Activated naive CD4-positive, alpha-beta T cell treated with anti-CD3 and anti-CD28 coated beads for 36 hours (primary cell): Measurements from ENCODE around the gene AP2A1. TPM values are rescaled to one million over a fixed set of nuclear protein-coding genes. Genes with fewer than 3 reads are reported as not detected.
A peak's percentile ranks its signal among the peaks of the same experiment; 100 is the strongest.

ENCODE experiments used
- CTCF ChIA-PET: fragments of 350-600 bp; sonication (Branson Sonifier 250); formaldehyde crosslinking; loops from one replicate; lab custom pipeline; 2021; ENCODE audit warnings: antibody characterized with exemption; lab: Charles Lee
- DNase-seq: peaks from one replicate; pipeline ENCODE4 v3.0.0-alpha.2; 2020
- H3K27ac Mint-ChIP-seq: one replicate; pipeline ENCODE4 v1.8.0; 2021; ENCODE audit warnings: mild to moderate bottlenecking, mixed read lengths
- H3K27me3 Mint-ChIP-seq: one replicate; pipeline ENCODE4 v1.8.0; 2021; ENCODE audit warnings: low read depth, mixed read lengths
- H3K36me3 Mint-ChIP-seq: one replicate; pipeline ENCODE4 v1.8.0; 2021; ENCODE audit warnings: low read depth, mixed read lengths
- H3K4me1 Mint-ChIP-seq: one replicate; pipeline ENCODE4 v1.8.0; 2021; ENCODE audit warnings: low read depth, mixed read lengths
- H3K4me3 Mint-ChIP-seq: one replicate; pipeline ENCODE4 v1.8.0; 2021; ENCODE audit warnings: mild to moderate bottlenecking, moderate library complexity, mixed read lengths
- H3K9me3 Mint-ChIP-seq: one replicate; pipeline ENCODE4 v1.8.0; 2021; ENCODE audit warnings: mixed read lengths
- intact Hi-C: fragments of 100-400 bp; cut with micrococcal nuclease; formaldehyde crosslinking; loops from one replicate; pipeline ENCODE4 v1.15.1; 2023
- total RNA-seq, 2 experiments: library from RNA; stranded (reverse); gene quantifications; one replicate each; pipeline ENCODE4 v1.2.3, GENCODE V29; 2021

AP2A1 gene
- total RNA-seq, 2 experiments from 2014 or later, result 87.7 to 88.3 TPM

GRCh38 chr19:49749055-49749716 lies 17.6 kb upstream of the AP2A1 start:
- Mint-ChIP-seq H3K9me3 (no peaks in the 10 kb centered on the region), H3K27me3 (no peaks in the 10 kb centered on the region), H3K36me3 (no peaks in the 10 kb centered on the region), H3K4me1 (no peaks in the 10 kb centered on the region), H3K27ac (no peak overlapping the region), H3K4me3 (no peak overlapping the region)
- intact Hi-C loops, result no loop called here
- no peak for DNase-seq
- CTCF ChIA-PET, result interaction anchor here (0.6 kb wide), 2 partner anchors 9 to 14 kb away, joined by 3 read pairs; no protein-coding TSS in a partner anchor

GRCh38 chr19:49749771-49750170 lies 17.0 kb upstream of the AP2A1 start:
- Mint-ChIP-seq H3K9me3 (no peaks in the 10 kb centered on the region), H3K4me3 (no peak overlapping the region), H3K27me3 (no peaks in the 10 kb centered on the region), H3K27ac (no peak overlapping the region), H3K36me3 (no peaks in the 10 kb centered on the region), H3K4me1 (no peaks in the 10 kb centered on the region)
- CTCF ChIA-PET, result no interaction called here
- intact Hi-C loops, result no loop called here
- DNase-seq, result no peak

- Mint-ChIP-seq H3K36me3 (no peaks in the 10 kb centered on the region), H3K27ac (no peak overlapping the region), H3K27me3 (no peaks in the 10 kb centered on the region), H3K9me3 (peaks cover 5% of the 10 kb centered on the region), H3K4me1 (no peaks in the 10 kb centered on the region), H3K4me3 (no peak overlapping the region)
- CTCF ChIA-PET, result no interaction called here
- intact Hi-C loops, result no loop called here
- no peak for DNase-seq
Observed at GRCh38 chr19:49752701-49753100, 14.1 kb upstream of the AP2A1 start.

- no peaks in the 10 kb centered on the region for H3K27me3 Mint-ChIP-seq
- CTCF ChIA-PET, result no interaction called here
- no peaks in the 10 kb centered on the region for H3K4me1 Mint-ChIP-seq
- H3K27ac Mint-ChIP-seq, result no peak overlapping the region
- intact Hi-C loops, result no loop called here
- H3K9me3 Mint-ChIP-seq, result peaks cover 5% of the 10 kb centered on the region
- no peaks in the 10 kb centered on the region for H3K36me3 Mint-ChIP-seq
- no peak for DNase-seq
- no peak overlapping the region for H3K4me3 Mint-ChIP-seq
Observed at GRCh38 chr19:49755956-49756355, 10.8 kb upstream of the AP2A1 start.

GRCh38 chr19:49758292-49758691 lies 8.5 kb upstream of the AP2A1 start:
- no peak overlapping the region for H3K27ac Mint-ChIP-seq
- CTCF ChIA-PET, result interaction anchor here (0.6 kb wide), 1 partner anchor 9 kb away, joined by 3 read pairs; no protein-coding TSS in a partner anchor
- H3K4me3 Mint-ChIP-seq, result no peak overlapping the region
- no peaks in the 10 kb centered on the region for H3K36me3 Mint-ChIP-seq
- intact Hi-C loops, result no loop called here
- no peaks in the 10 kb centered on the region for H3K27me3 Mint-ChIP-seq
- H3K4me1 Mint-ChIP-seq, result no peaks in the 10 kb centered on the region
- peaks cover 5% of the 10 kb centered on the region for H3K9me3 Mint-ChIP-seq
- DNase-seq, result no peak

- Mint-ChIP-seq H3K27me3 (no peaks in the 10 kb centered on the region), H3K36me3 (no peaks in the 10 kb centered on the region), H3K27ac (peak overlapping the region; percentile 66), H3K4me3 (no peak overlapping the region), H3K9me3 (peaks cover under 1% of the 10 kb centered on the region), H3K4me1 (peaks cover 5% of the 10 kb centered on the region)
- DNase-seq, result no peak
- CTCF ChIA-PET, result no interaction called here
- intact Hi-C loops, result no loop called here
Observed at GRCh38 chr19:49761249-49761624, 5.6 kb upstream of the AP2A1 start.

GRCh38 chr19:49761625-49762311 lies 5.0 kb upstream of the AP2A1 start:
- DNase-seq, result peak; percentile 33
- CTCF ChIA-PET, result no interaction called here
- intact Hi-C loops, result no loop called here
- no peaks in the 10 kb centered on the region for H3K27me3 Mint-ChIP-seq
- H3K36me3 Mint-ChIP-seq, result no peaks in the 10 kb centered on the region
- H3K9me3 Mint-ChIP-seq, result no peaks in the 10 kb centered on the region
- H3K4me1 Mint-ChIP-seq, result peaks cover 5% of the 10 kb centered on the region
- peak overlapping the region; percentile 24 for H3K4me3 Mint-ChIP-seq
- peak overlapping the region; percentile 66 for H3K27ac Mint-ChIP-seq

- H3K4me3 Mint-ChIP-seq, result no peak within 1 kb of the TSS
Observed at GRCh38 chr19:49763230-49763629, 3.6 kb upstream of the AP2A1 start, which contains the start of gene TSKS. TSKS (minus strand) TSS chr19:49763306; CDS start chr19:49763247, 59 bp downstream.

GRCh38 chr19:49764341-49764740 lies 2.5 kb upstream of the AP2A1 start:
- Mint-ChIP-seq H3K4me1 (peaks cover 24% of the 10 kb centered on the region), H3K27ac (no peak overlapping the region), H3K36me3 (no peaks in the 10 kb centered on the region), H3K27me3 (no peaks in the 10 kb centered on the region), H3K9me3 (no peaks in the 10 kb centered on the region), H3K4me3 (no peak overlapping the region)
- intact Hi-C loops, result no loop called here
- CTCF ChIA-PET, result no interaction called here
- no peak for DNase-seq

More at GRCh38 chr19:49763230-49763629, 3.6 kb upstream of the AP2A1 start, which contains the start of gene TSKS:
- Mint-ChIP-seq H3K4me1 (peaks cover 16% of the 10 kb centered on the region), H3K27me3 (no peaks in the 10 kb centered on the region), H3K36me3 (no peaks in the 10 kb centered on the region), H3K27ac (peak within 1 kb of the TSS; percentile 66), H3K9me3 (no peaks in the 10 kb centered on the region)
- intact Hi-C loops, result no loop called here
- DNase-seq, result no peak
- CTCF ChIA-PET, result interaction anchor here (1.1 kb wide), 1 partner anchor 12 kb away, joined by 3 read pairs; no protein-coding TSS in a partner anchor

- CTCF ChIA-PET, result interaction anchor here (0.5 to 1.0 kb wide), 3 partner anchors 45 to 358 kb away, joined by 3 to 4 read pairs (median 3); partner anchors contain the start of gene CPT1C
- peaks cover 30% of the 10 kb centered on the region for H3K4me1 Mint-ChIP-seq
- H3K4me3 Mint-ChIP-seq, result peak overlapping the region; percentile 94
- H3K36me3 Mint-ChIP-seq, result peaks cover 2% of the 10 kb centered on the region
- peak overlapping the region; percentile 92 for H3K27ac Mint-ChIP-seq
- no peaks in the 10 kb centered on the region for H3K27me3 Mint-ChIP-seq
- no peaks in the 10 kb centered on the region for H3K9me3 Mint-ChIP-seq
- peak; percentile 100 for DNase-seq
- intact Hi-C loops, result loop anchor here (1.0 to 5.0 kb wide), 12 partner anchors 42 to 314 kb away; partner anchors contain the start of genes AKT1S1, ALDH16A1, ATF5 and FUZ
Observed at GRCh38 chr19:49766007-49766929, 533 bp upstream of the AP2A1 start.

GRCh38 chr19:49767381-49767780 lies 580 bp downstream of the AP2A1 start:
- Mint-ChIP-seq H3K27me3 (no peaks in the 10 kb centered on the region), H3K4me3 (peak overlapping the region; percentile 94), H3K9me3 (no peaks in the 10 kb centered on the region), H3K36me3 (peaks cover 2% of the 10 kb centered on the region), H3K4me1 (peaks cover 30% of the 10 kb centered on the region), H3K27ac (no peak overlapping the region)
- intact Hi-C loops, result loop anchor here (2.0 to 5.0 kb wide), 2 partner anchors 219 to 315 kb away; partner anchors contain the start of genes ALDH16A1 and PIH1D1
- CTCF ChIA-PET, result interaction anchor here (0.5 to 1.0 kb wide), 2 partner anchors 77 to 357 kb away, joined by 3 to 4 read pairs; partner anchors contain the start of gene CPT1C
- no peak for DNase-seq
